ENCODE measurements around the gene RAB7B.

RAB7B gene

DNA sequence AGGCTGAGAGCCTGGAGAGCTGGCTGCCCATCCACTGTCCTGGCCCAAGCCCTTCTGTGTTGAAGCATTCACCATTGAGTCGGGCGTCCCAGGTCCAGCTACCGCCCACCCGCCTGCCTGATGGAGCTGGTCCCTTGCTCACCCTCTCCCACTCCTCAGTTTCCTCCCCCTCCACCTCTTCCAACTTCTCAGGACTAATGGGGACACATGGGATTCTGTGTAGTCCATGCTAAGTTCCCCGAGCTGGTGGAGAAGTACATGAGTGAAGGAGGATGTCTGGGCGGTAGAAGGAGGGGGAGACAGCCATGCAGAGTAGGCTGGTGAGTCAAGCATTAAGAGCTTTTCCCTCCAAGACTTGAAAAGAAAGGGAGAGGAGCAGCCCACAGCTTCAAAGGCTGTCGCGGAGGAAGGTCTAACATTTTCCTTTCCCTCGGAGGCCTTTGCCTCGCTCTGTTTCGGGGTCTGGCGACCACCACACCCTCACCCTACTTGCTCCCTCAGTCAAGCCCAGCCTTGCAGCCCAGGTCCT lies 60.5 kb downstream of the RAB7B start:
- Histone ChIP-seq H3K27me3 (ENCODE audit: control insufficient read depth in 1 of 2, insufficient read depth in 2 of 2, low read length in 2 of 2) (peaks cover 23 to 25% of the 10 kb centered on the region in 2 donors), H3K27ac (ENCODE audit: low read depth, low read length) (no peak overlapping the region), H3K9ac (ENCODE audit: low read depth in 1 of 2, low read length in 2 of 2) (no peak overlapping the region), H3K36me3 (ENCODE audit: control insufficient read depth in 1 of 2, insufficient read depth in 2 of 2, low read length in 2 of 2) (no peaks in the 10 kb centered on the region), H3K4me3 (ENCODE audit: low read depth in 1 of 2, low read length in 2 of 2) (no peak overlapping the region), H3K4me1 (ENCODE audit: control insufficient read depth in 1 of 2, insufficient read depth in 2 of 2, low read length in 2 of 2) (no peaks in the 10 kb centered on the region), H3K9me3 (ENCODE audit: control insufficient read depth in 1 of 2, low read length in 2 of 2) (no peaks in the 10 kb centered on the region)

DNA sequence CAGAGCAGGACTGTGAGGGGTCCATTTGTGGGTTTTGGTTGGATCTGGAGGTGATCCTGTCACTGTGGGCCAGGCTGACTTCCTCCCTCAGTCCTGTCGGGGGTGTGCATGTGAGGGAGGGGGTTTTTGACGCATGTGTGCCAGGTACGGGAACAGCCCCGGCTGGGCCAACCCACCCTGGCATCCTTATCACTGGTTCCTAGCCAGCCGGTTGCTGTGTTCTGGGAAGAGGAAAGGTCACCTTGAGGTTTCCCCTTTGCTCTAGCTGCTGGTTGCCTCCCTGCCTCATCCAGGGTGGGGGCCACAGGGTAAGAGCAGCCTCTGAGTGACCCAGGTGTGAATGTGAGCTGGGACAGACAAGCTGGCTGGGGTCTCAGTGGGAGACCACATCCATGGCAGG lies 62.5 kb downstream of the RAB7B start:
- Histone ChIP-seq H3K9me3 (ENCODE audit: control insufficient read depth in 1 of 2, low read length in 2 of 2) (no peaks in the 10 kb centered on the region), H3K9ac (ENCODE audit: low read depth in 1 of 2, low read length in 2 of 2) (no peak overlapping the region), H3K36me3 (ENCODE audit: control insufficient read depth in 1 of 2, insufficient read depth in 2 of 2, low read length in 2 of 2) (no peaks in the 10 kb centered on the region), H3K27me3 (ENCODE audit: control insufficient read depth in 1 of 2, insufficient read depth in 2 of 2, low read length in 2 of 2) (peaks cover 23 to 31% of the 10 kb centered on the region in 2 donors), H3K4me3 (ENCODE audit: low read depth in 1 of 2, low read length in 2 of 2) (no peak overlapping the region), H3K27ac (ENCODE audit: low read depth, low read length) (no peak overlapping the region), H3K4me1 (ENCODE audit: control insufficient read depth in 1 of 2, insufficient read depth in 2 of 2, low read length in 2 of 2) (no peaks in the 10 kb centered on the region)

DNA sequence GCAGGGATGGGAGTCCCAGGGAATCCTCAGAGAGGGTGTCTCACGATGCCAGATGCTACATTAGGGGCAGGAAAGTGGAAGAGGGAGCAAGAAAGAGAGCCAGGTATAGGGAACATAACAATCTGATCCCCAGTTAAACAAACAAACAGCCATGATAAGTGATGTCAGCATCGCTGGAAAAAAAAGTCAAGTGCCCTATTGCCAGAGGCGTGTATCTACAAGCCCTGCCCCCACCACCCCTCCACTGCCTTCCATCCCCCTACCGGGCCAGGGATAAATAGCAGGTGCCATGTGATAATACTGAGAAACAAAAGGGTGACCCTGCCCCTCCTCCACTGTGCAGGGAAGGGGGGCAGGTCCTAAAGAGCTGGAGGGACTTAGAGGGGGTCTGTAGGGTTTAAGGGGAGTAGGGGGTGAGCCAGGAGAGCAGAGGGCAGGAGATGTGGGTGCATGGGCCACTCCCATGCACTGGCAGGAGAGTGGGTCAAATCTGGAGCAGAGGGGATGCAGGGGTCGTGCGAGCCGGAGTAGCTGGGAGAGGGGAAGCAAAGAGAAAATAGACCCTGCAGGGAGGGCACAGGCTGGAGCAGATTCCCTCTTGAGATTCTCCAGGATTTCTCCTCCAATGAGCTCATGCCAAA lies 63.4 kb downstream of the RAB7B start:
- Histone ChIP-seq H3K36me3 (ENCODE audit: control insufficient read depth in 1 of 2, insufficient read depth in 2 of 2, low read length in 2 of 2) (no peaks in the 10 kb centered on the region), H3K27ac (ENCODE audit: low read depth, low read length) (no peak overlapping the region), H3K9ac (ENCODE audit: low read depth in 1 of 2, low read length in 2 of 2) (no peak overlapping the region)

DNA sequence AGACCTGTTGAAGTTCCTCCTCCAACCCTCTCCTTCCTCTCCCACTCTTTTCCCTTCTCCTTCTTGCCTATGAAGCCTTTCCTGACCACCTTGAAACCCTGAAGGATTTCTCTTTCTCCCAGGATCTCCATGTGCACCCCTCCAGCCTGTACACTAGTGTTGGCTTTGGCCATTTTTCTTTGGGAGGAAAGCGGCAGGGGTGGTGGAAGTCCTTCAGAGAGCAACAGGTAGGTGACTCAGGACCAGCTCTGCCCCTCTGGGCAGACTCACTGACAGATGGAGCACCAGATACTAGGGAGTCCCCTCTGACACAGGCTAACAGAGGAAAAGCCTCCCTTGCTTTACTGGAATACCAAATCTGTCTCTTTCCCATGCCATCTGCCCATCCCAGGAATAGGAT lies 64.5 kb downstream of the RAB7B start:
- Histone ChIP-seq H3K27me3 (ENCODE audit: control insufficient read depth in 1 of 2, insufficient read depth in 2 of 2, low read length in 2 of 2) (peaks cover 16 to 27% of the 10 kb centered on the region in 2 donors), H3K4me1 (ENCODE audit: control insufficient read depth in 1 of 2, insufficient read depth in 2 of 2, low read length in 2 of 2) (no peaks in the 10 kb centered on the region), H3K36me3 (ENCODE audit: control insufficient read depth in 1 of 2, insufficient read depth in 2 of 2, low read length in 2 of 2) (no peaks in the 10 kb centered on the region), H3K4me3 (ENCODE audit: low read depth in 1 of 2, low read length in 2 of 2) (no peak overlapping the region), H3K9ac (ENCODE audit: low read depth in 1 of 2, low read length in 2 of 2) (no peak overlapping the region), H3K9me3 (ENCODE audit: control insufficient read depth in 1 of 2, low read length in 2 of 2) (no peaks in the 10 kb centered on the region), H3K27ac (ENCODE audit: low read depth, low read length) (no peak overlapping the region)

More for the DNA sequence above, 63.4 kb downstream of the RAB7B start:
- no peaks in the 10 kb centered on the region for H3K9me3 ChIP-seq (ENCODE audit: control insufficient read depth in 1 of 2, low read length in 2 of 2)
- H3K27me3 ChIP-seq (ENCODE audit: control insufficient read depth in 1 of 2, insufficient read depth in 2 of 2, low read length in 2 of 2): peaks cover 16 to 32% of the 10 kb centered on the region in 2 donors
- H3K4me1 ChIP-seq (ENCODE audit: control insufficient read depth in 1 of 2, insufficient read depth in 2 of 2, low read length in 2 of 2): no peaks in the 10 kb centered on the region
- no peak overlapping the region for H3K4me3 ChIP-seq (ENCODE audit: low read depth in 1 of 2, low read length in 2 of 2)

DNA sequence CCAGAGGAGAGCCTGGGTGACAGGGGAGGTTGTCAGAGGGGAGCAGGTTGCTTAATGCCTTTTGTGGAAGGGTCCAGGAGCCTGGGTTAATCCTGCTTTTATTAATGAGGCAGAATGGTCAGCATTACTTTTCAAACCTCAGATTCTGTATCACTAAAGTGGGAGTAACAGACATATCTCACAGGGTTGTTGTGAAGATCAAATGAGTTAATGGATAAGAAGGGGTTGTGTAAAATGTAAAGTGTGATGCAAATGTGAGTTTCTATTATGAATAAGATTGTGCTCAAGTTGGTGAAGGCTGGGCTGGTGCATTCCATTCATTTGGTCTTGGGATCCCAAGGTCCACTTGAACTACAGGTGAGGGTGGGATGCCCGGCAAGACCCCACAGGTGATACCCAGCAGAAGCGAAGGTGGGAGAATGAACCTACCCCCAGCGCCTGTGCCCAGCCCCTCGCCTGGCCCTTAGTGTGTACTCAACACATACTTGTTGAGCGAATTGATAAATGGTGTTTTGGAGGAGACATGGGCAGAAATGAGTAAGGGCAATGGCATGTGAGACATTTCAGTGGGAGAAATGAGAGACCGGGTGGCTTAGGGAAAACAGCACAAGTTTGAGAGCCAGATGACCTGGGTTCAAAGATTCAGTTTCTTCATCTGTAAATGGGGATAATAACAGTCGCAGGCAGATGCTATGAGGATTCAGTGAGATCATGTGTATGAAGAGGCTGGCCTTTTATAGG lies 66.2 kb downstream of the RAB7B start:
- no peak overlapping the region for H3K4me3 ChIP-seq (ENCODE audit: low read depth in 1 of 2, low read length in 2 of 2)
- no peak overlapping the region for H3K9ac ChIP-seq (ENCODE audit: low read depth in 1 of 2, low read length in 2 of 2)
- H3K4me1 ChIP-seq (ENCODE audit: control insufficient read depth in 1 of 2, insufficient read depth in 2 of 2, low read length in 2 of 2): no peaks in the 10 kb centered on the region
- no peaks in the 10 kb centered on the region for H3K9me3 ChIP-seq (ENCODE audit: control insufficient read depth in 1 of 2, low read length in 2 of 2)
- no peak overlapping the region for H3K27ac ChIP-seq (ENCODE audit: low read depth, low read length)
- peaks cover 9 to 20% of the 10 kb centered on the region in 2 donors for H3K27me3 ChIP-seq (ENCODE audit: control insufficient read depth in 1 of 2, insufficient read depth in 2 of 2, low read length in 2 of 2)
- H3K36me3 ChIP-seq (ENCODE audit: control insufficient read depth in 1 of 2, insufficient read depth in 2 of 2, low read length in 2 of 2): no peaks in the 10 kb centered on the region

DNA sequence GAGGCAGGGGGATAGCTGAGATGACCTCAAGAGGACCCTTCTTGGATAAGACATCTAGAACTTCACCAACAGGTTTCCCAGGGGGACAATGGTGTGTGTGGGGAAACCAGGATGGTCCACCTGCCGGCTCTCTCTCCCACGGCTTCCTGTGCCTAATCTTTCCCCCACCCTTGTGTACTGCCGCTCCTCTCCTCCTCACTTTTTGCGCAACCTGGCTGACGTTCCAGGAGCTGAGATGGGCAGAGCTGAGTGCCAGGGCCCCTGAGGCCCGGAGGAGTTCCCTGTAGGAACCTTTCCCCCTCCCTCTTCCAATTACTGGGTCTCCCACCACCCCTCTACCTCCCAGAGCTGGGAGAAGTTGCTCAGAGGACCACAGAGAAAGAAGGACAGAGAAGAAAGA lies 66.9 kb downstream of the RAB7B start:
- H3K27ac ChIP-seq (ENCODE audit: low read depth, low read length): no peak overlapping the region
- H3K9ac ChIP-seq (ENCODE audit: low read depth in 1 of 2, low read length in 2 of 2): no peak overlapping the region

DNA sequence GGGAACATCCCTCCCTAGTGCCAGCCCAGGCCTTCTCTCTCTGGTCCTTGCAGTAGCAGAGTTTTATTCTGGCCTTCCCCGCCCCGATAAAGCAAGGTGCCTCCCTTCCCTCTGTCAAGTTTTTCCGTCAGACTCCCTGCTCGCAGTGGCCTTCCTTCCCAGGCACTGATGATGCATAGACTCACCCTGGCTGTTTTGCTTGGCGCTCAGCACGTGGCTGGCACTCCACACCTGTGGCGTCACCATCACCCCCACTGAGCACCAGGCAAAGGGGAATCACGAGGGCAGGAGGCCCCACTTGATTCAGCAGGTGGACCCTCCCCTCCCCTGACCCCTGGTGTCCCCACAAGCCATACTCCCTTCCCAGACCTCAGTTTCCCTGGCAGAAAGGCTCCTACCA lies 67.3 kb downstream of the RAB7B start:
- Histone ChIP-seq H3K9me3 (ENCODE audit: control insufficient read depth in 1 of 2, low read length in 2 of 2) (no peaks in the 10 kb centered on the region), H3K4me3 (ENCODE audit: low read depth in 1 of 2, low read length in 2 of 2) (no peak overlapping the region), H3K9ac (ENCODE audit: low read depth in 1 of 2, low read length in 2 of 2) (no peak overlapping the region), H3K4me1 (ENCODE audit: control insufficient read depth in 1 of 2, insufficient read depth in 2 of 2, low read length in 2 of 2) (no peaks in the 10 kb centered on the region), H3K36me3 (ENCODE audit: control insufficient read depth in 1 of 2, insufficient read depth in 2 of 2, low read length in 2 of 2) (no peaks in the 10 kb centered on the region), H3K27ac (ENCODE audit: low read depth, low read length) (no peak overlapping the region), H3K27me3 (ENCODE audit: control insufficient read depth in 1 of 2, insufficient read depth in 2 of 2, low read length in 2 of 2) (peaks cover 8 to 20% of the 10 kb centered on the region in 2 donors)

More for the DNA sequence above, 66.9 kb downstream of the RAB7B start:
- Histone ChIP-seq H3K27me3 (ENCODE audit: control insufficient read depth in 1 of 2, insufficient read depth in 2 of 2, low read length in 2 of 2) (peaks cover 8 to 20% of the 10 kb centered on the region in 2 donors), H3K4me1 (ENCODE audit: control insufficient read depth in 1 of 2, insufficient read depth in 2 of 2, low read length in 2 of 2) (no peaks in the 10 kb centered on the region), H3K4me3 (ENCODE audit: low read depth in 1 of 2, low read length in 2 of 2) (no peak overlapping the region), H3K36me3 (ENCODE audit: control insufficient read depth in 1 of 2, insufficient read depth in 2 of 2, low read length in 2 of 2) (no peaks in the 10 kb centered on the region), H3K9me3 (ENCODE audit: control insufficient read depth in 1 of 2, low read length in 2 of 2) (no peaks in the 10 kb centered on the region)

DNA sequence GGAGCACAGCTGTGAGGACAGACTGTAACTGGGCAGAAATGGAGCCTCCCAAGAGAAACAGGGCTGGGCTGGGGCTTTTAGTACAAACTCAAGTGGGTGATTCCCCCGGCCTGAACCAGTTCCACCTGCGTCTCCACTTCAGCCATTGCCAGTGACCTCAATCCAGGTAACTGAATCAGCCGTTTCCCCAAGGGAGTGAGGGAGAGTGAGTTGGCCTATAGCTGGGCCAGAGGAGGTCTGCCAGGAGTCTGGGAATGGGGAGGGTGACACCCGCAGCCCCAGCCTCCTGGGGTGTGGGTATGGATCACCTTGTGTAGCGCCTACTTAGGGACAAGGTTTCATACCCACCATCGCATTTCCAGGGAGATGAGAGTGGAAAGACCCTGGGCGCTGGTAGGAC lies 68.4 kb downstream of the RAB7B start:
- no peak overlapping the region for H3K27ac ChIP-seq (ENCODE audit: low read depth, low read length)
- no peaks in the 10 kb centered on the region for H3K36me3 ChIP-seq (ENCODE audit: control insufficient read depth in 1 of 2, insufficient read depth in 2 of 2, low read length in 2 of 2)
- peaks cover 8 to 17% of the 10 kb centered on the region in 2 donors for H3K27me3 ChIP-seq (ENCODE audit: control insufficient read depth in 1 of 2, insufficient read depth in 2 of 2, low read length in 2 of 2)

DNA sequence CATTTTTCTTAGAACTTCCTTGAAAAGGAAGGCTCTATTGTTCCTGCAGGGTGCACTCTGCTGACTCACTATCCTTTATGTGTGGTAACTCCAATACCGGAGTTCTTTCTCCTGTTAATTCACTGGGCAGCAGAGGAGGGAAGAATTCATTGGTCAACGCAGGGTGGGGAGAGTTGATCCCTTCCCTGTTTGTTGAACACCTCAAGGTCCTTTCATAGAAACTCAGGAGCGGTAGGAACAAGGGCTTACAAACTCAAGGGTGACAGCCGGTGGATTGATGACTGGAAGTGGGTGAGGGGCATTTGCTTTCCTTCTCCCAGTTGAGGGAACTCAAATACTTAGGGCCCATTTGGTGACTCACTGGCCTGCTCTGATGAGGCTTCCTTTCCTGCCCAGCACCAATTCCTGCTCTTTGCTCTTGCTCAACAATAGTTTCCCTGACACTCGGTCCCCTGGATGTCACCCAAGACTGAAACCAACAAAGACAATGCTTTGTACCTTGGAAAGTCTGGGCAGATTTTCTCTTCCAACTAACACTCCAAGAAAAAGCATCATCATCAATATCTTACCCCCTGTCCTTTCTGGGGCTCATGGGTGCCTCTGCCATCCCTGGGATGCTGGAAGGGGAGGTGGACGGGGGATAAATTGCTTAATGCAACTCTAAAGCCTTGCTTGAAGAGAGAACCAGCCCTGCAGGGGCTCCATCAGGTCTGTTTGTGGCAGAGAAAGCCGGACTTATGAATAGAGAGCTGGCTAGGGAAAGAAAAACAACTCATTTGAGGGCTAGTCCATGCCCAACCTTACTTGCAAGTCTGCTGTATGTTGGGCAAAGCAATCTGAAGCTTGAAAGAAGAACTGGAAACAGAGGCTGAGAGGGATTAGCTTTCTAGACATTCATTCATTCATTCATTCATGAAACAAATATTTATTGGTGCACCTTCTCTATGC lies 69.2 kb downstream of the RAB7B start:
- no peak overlapping the region for H3K9ac ChIP-seq (ENCODE audit: low read depth in 1 of 2, low read length in 2 of 2)
- no peak overlapping the region for H3K4me3 ChIP-seq (ENCODE audit: low read depth in 1 of 2, low read length in 2 of 2)
- H3K9me3 ChIP-seq (ENCODE audit: control insufficient read depth in 1 of 2, low read length in 2 of 2): no peaks in the 10 kb centered on the region
- no peak overlapping the region for H3K27ac ChIP-seq (ENCODE audit: low read depth, low read length)
- H3K4me1 ChIP-seq (ENCODE audit: control insufficient read depth in 1 of 2, insufficient read depth in 2 of 2, low read length in 2 of 2): no peaks in the 10 kb centered on the region
- H3K36me3 ChIP-seq (ENCODE audit: control insufficient read depth in 1 of 2, insufficient read depth in 2 of 2, low read length in 2 of 2): no peaks in the 10 kb centered on the region
- peaks cover 3 to 11% of the 10 kb centered on the region in 2 donors for H3K27me3 ChIP-seq (ENCODE audit: control insufficient read depth in 1 of 2, insufficient read depth in 2 of 2, low read length in 2 of 2)

More for the DNA sequence above, 68.4 kb downstream of the RAB7B start:
- H3K4me3 ChIP-seq (ENCODE audit: low read depth in 1 of 2, low read length in 2 of 2): no peak overlapping the region
- H3K9ac ChIP-seq (ENCODE audit: low read depth in 1 of 2, low read length in 2 of 2): no peak overlapping the region
- H3K4me1 ChIP-seq (ENCODE audit: control insufficient read depth in 1 of 2, insufficient read depth in 2 of 2, low read length in 2 of 2): no peaks in the 10 kb centered on the region
- H3K9me3 ChIP-seq (ENCODE audit: control insufficient read depth in 1 of 2, low read length in 2 of 2): no peaks in the 10 kb centered on the region

Measured in duodenal mucosa (tissue), 2 donors.